CD4-positive, alpha-beta T cell treated with Interleukin-1 beta for 1 hour (primary cell): ENCODE data around the gene B4GALNT4.
"Not testable (repeated sequence)": the region's sequence is repeated elsewhere in the genome, so short reads cannot be mapped to it uniquely, and the experiment has no call there.

Source experiments
- DNase-seq, 2 donors: peaks; one replicate each; pipeline ENCODE4 v3.0.0-alpha.2; 2020 to 2022

Gene B4GALNT4, protein sequence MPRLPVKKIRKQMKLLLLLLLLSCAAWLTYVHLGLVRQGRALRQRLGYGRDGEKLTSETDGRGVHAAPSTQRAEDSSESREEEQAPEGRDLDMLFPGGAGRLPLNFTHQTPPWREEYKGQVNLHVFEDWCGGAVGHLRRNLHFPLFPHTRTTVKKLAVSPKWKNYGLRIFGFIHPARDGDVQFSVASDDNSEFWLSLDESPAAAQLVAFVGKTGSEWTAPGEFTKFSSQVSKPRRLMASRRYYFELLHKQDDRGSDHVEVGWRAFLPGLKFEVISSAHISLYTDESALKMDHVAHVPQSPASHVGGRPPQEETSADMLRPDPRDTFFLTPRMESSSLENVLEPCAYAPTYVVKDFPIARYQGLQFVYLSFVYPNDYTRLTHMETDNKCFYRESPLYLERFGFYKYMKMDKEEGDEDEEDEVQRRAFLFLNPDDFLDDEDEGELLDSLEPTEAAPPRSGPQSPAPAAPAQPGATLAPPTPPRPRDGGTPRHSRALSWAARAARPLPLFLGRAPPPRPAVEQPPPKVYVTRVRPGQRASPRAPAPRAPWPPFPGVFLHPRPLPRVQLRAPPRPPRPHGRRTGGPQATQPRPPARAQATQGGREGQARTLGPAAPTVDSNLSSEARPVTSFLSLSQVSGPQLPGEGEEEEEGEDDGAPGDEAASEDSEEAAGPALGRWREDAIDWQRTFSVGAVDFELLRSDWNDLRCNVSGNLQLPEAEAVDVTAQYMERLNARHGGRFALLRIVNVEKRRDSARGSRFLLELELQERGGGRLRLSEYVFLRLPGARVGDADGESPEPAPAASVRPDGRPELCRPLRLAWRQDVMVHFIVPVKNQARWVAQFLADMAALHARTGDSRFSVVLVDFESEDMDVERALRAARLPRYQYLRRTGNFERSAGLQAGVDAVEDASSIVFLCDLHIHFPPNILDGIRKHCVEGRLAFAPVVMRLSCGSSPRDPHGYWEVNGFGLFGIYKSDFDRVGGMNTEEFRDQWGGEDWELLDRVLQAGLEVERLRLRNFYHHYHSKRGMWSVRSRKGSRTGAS

GRCh38 chr11:369336-370018 lies at the start of gene B4GALNT4:
Gene B4GALNT4, plus strand, starts transcription at chr11:369499. Its CDS starts 305 bp downstream, at chr11:369804.
- peak; percentile 19 to 31 for DNase-seq

DNA sequence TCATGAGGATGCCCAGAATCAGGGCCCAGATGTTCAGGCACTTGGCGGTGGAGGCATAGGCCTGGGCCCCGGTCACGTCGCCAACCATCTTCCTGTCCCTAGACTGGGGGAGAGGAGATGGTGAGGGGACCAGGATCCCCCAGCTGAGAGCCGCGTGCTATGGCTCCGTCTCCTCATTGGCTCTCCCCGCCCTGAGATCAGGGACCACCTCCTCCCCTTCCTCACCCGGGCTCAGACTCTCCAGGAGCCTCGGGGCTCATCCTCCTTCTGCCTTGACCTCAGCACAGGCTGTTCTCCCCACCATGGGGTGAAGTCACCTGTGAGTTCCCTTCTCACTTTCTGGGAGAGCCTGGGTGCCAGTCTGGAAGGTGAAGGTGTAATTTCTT lies 49.4 kb upstream of the B4GALNT4 start:
- not testable (repeated sequence) for DNase-seq

GRCh38 chr11:324156-324555 lies 45.1 kb upstream of the B4GALNT4 start:
- no peak for DNase-seq

DNA sequence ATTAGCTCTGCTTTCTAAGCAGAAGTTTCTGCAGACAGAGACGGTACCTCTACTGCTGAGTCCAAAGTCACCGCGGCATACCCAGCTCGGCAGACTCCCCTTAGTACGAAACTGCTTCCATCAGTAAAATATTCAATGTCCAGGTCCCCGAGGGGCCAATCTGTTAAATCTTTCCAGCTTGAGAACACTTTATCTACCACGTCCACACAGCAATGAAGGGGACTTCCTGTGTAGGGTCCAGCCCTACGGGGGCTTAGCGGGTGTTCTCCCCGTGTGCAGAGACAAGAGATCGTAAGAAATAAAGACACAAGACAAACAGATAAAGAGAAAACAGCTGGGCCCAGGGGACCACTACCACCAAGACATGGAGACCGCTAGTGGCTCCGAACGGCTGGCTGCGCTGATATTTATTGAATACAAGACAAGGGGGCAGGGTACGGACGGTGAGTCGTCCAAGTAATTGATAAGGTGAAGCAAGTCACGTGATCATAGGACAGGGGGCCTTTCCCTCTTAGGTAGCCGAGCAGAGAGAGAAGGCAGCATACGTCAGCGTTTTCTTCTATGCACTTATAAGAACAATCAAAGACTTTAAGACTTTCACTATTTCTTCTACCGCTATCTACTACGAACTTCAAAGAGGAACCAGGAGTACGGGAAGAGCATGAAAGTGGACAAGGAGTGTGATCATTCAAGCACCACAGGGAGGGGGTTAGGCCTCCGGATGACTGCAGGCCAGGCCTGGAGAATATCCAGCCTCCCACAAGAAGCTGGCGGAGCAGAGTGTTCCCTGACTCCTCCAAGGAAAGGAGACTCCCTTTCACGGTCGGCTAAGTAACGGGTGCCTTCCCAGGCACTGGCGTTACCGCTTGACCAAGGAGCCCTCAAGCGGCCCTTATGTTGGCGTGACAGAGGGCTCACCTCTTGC lies 44.4 kb upstream of the B4GALNT4 start:
- DNase-seq, result not testable (repeated sequence)

DNA sequence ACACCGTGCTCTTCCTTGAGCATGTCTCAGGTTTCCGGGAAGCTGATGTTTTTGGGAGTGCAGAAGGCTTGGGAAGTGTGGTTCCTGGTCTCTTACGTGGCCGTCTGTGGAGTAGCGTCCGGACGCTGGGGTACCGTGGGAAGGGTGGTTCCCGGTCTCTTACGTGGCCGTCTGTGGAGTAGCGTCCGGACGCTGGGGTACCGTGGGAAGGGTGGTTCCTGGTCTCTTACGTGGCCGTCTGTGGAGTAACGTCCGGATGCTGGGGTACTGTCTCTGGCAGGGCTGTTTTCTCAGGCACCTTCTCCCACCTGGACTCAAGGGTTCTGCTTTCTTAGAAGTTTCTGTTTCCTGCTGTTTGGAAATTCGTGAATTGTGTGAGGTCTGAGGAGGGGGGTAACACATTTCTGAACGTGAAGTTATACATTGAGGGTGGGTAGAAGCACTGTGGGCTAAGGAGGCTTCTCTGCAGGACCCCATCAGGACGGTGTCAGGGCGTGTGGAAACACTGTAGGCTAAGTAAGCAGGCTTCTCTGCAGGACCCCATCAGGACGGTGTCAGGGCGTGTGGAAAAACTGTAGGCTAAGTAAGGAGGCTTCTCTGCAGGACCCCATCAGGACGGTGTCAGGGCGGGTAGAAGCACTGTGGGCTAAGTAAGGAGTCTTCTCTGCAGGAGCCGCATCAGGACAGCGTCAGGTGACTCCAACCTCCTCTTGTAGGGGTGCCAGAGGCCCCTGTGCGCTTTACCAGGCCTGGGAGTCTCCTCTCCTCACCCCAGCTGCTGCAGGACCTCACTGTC lies 43.3 kb upstream of the B4GALNT4 start:
- no peak for DNase-seq

GRCh38 chr11:326592-326841 lies 42.8 kb upstream of the B4GALNT4 start:
- no peak for DNase-seq

GRCh38 chr11:326842-327580 lies 42.3 kb upstream of the B4GALNT4 start:
- peak; percentile 80 to 84 for DNase-seq

- no peak for DNase-seq
Observed at GRCh38 chr11:327581-327923, 41.7 kb upstream of the B4GALNT4 start.

GRCh38 chr11:328012-328411 lies 41.3 kb upstream of the B4GALNT4 start:
- no peak for DNase-seq

- DNase-seq, result not testable (repeated sequence)
Observed at GRCh38 chr11:328516-329100, 40.7 kb upstream of the B4GALNT4 start.

DNA sequence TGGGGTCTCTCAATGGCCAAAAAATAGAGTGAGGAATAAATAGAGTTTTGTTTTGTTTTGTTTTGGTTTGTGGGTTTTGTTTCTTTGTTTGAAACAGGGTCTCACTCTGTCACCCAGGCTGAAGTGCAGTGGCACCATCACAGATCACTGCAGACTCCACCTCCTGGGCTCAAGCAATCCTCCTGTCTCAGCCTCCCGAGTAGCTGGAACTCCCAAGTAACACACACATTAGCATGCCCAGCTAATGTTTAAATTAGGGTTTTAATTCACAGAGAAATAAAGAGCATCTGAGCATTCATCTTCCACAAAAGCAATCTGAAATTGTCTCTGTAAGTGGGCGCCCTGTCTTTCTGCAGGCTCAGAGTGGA lies 39.4 kb upstream of the B4GALNT4 start:
- DNase-seq, result no peak

DNA sequence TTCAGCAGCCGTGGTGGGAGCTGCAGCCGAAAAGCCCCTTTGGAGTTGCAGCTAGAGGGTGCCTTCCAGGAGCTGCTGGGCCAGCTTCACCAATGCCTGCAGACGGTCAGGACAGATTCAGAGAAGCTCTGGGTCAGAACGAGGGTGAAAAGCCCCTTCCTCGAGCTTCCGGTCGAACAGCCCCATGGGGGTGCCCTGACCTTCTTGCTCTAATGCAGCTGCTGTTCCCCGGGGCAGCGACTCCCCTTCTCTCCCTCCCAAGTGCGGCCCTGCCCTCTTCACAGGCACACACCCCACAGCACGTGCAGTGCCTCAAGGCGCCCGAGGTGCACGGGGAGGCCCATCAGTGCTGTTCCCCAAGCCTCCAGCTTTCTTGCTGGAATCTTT lies 39.0 kb upstream of the B4GALNT4 start:
- no peak for DNase-seq

DNA sequence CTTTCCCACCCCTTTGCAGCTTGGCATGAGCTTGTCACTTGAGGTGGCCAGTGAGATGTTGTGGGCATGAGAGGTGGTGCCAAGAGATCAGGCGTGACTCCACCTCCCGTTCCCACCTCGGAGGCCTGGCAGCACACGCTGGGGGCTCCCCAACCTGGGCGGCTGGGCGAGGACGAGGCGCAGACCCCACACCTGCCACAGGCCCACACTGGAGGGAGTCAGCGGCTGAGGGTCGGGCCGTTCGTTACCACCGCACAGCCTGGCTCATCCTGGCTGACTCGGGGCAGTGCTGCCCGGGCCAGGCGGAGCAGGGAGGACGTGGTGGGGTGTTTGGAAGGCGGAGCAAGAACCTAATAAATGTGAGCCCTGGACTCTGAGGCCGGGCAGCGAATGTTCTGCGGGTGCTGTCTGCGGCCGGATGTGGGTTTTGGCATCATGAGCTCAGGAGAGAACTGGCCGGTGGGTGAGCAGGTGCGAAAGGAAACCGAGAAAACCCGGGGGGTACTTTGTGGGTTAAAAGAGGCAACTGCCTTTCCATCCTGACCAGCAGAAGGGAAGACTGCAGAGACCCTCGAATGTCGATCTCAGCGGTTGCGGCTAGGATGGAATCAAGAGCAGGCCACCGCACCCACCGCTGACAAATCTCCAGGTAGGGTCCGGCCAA lies 38.5 kb upstream of the B4GALNT4 start:
- DNase-seq, result peak in 1 of 2 donors; percentile 39

- DNase-seq, result no peak
Observed at GRCh38 chr11:331358-332060, 37.8 kb upstream of the B4GALNT4 start.

- no peak for DNase-seq
Observed at GRCh38 chr11:332651-333480, 36.4 kb upstream of the B4GALNT4 start.

- DNase-seq, result not testable (repeated sequence)
Observed at GRCh38 chr11:333616-334263, 35.6 kb upstream of the B4GALNT4 start.

- DNase-seq, result no peak
Observed at GRCh38 chr11:334264-334994, 34.9 kb upstream of the B4GALNT4 start.
